CD4-positive, alpha-beta T cell (primary cell): ENCODE data around the gene FAM199X. TPM values are rescaled to one million over a fixed set of nuclear protein-coding genes. Genes with fewer than 3 reads are reported as not detected.

ENCODE experiments used
- ATAC-seq: fragments of 200-7000 bp; cut with Tn5 transposase; one replicate; pipeline ENCODE4 v1.10.0; 2022; ENCODE audit warnings: mild to moderate bottlenecking; ENCODE audit not compliant: poor library complexity
- CTCF ChIA-PET: fragments of 350-600 bp; sonication (Branson Sonifier 250); formaldehyde crosslinking; loops from one replicate; lab custom pipeline; 2021; ENCODE audit warnings: antibody characterized with exemption, inconsistent platforms; lab: Charles Lee
- POLR2A ChIA-PET: fragments of 350-600 bp; sonication (Branson Sonifier 250); formaldehyde crosslinking; loops from one replicate; lab custom pipeline; 2021; ENCODE audit warnings: antibody characterized with exemption, inconsistent platforms; lab: Charles Lee
- DNase-seq, 14 experiments: peaks; one replicate each; pipeline ENCODE4 v3.0.0-alpha.2; 2013 to 2020; ENCODE audit warnings: mixed read lengths in 2 of 14
- H3K27ac ChIP-seq, 2 donors: one replicate each; pipeline versions ENCODE4 v1.5.1 to v1.7.0; 2013; ENCODE audit warnings: low read length in 2 of 2, low read depth in 1 of 2, mild to moderate bottlenecking in 1 of 2
- H3K27me3 ChIP-seq, 2 experiments: 1 replicate in 1 of 2; 2 replicates in 1 of 2; pipeline versions ENCODE4 v1.6.1 to v1.7.0; 2013; ENCODE audit warnings: low read length in 2 of 2, control low read depth in 1 of 2, mild to moderate bottlenecking in 1 of 2, moderate library complexity in 1 of 2; ENCODE audit not compliant: insufficient read depth in 2 of 2, control insufficient read depth in 1 of 2
- H3K36me3 ChIP-seq: one replicate; pipeline ENCODE4 v1.6.1; 2013; ENCODE audit warnings: low read length, control low read depth; ENCODE audit not compliant: insufficient read depth
- H3K4me1 ChIP-seq: one replicate; pipeline ENCODE4 v1.6.1; 2013; ENCODE audit warnings: low read length, control low read depth; ENCODE audit not compliant: insufficient read depth
- H3K4me3 ChIP-seq: one replicate; pipeline ENCODE4 v1.5.1; 2013; ENCODE audit warnings: mild to moderate bottlenecking, low read length, moderate library complexity
- H3K9me3 ChIP-seq, 2 experiments: 1 replicate in 1 of 2; 2 replicates in 1 of 2; pipeline versions ENCODE4 v1.6.1 to v1.7.0; 2013; ENCODE audit warnings: low read length in 2 of 2, mild to moderate bottlenecking in 2 of 2, control low read depth in 1 of 2, moderate library complexity in 1 of 2; ENCODE audit not compliant: control insufficient read depth in 1 of 2, insufficient read depth in 1 of 2
- H3K27ac Mint-ChIP-seq: one replicate; pipeline ENCODE4 v1.8.0; 2020; ENCODE audit warnings: mixed read lengths
- H3K27me3 Mint-ChIP-seq: one replicate; pipeline ENCODE4 v1.8.0; 2021; ENCODE audit warnings: mixed read lengths
- H3K36me3 Mint-ChIP-seq: one replicate; pipeline ENCODE4 v1.8.0; 2021; ENCODE audit warnings: low read depth, mixed read lengths
- H3K4me1 Mint-ChIP-seq: one replicate; pipeline ENCODE4 v1.8.0; 2021; ENCODE audit warnings: low read depth, mixed read lengths
- H3K4me3 Mint-ChIP-seq: one replicate; pipeline ENCODE4 v1.8.0; 2020; ENCODE audit warnings: mild to moderate bottlenecking, mixed read lengths
- H3K9me3 Mint-ChIP-seq: one replicate; pipeline ENCODE4 v1.8.0; 2020; ENCODE audit warnings: mixed read lengths
- CTCF ChIP-seq: fragments of 200-600 bp; IDR thresholded peaks from one replicate; pipeline ENCODE4 v1.8.0; 2022; ENCODE audit warnings: antibody characterized with exemption, mild to moderate bottlenecking
- intact Hi-C, 2 experiments: fragments of 100-400 bp; cut with DNase I in 1 of 2; cut with micrococcal nuclease in 1 of 2; formaldehyde crosslinking; loops; one replicate each; pipeline versions ENCODE4 v1.15.1 to v1.9.0; 2023 to 2025; cut with DNase I, micrococcal nuclease
- total RNA-seq, 174 experiments: library from RNA in 2 of 174; stranded (reverse) in 2 of 174; gene quantifications; one replicate each; pipeline ENCODE4 v1.2.3 and lab custom pipeline; 2021 to 2026

FAM199X gene
- total RNA-seq, 2 experiments from 2014 or later, result 16.4 to 17.1 TPM

- H3K4me1 ChIP-seq, result peaks cover 10% of the 10 kb centered on the region
- H3K36me3 Mint-ChIP-seq, result peaks cover 30% of the 10 kb centered on the region
- H3K4me1 Mint-ChIP-seq, result peaks cover 24% of the 10 kb centered on the region
- peak overlapping the region; percentile 55 for H3K27ac Mint-ChIP-seq
- no peak for DNase-seq
- CTCF ChIA-PET, result interaction anchor here (1.5 kb wide), 1 partner anchor 15 kb away, joined by 4 read pairs; no protein-coding TSS in a partner anchor
- no peak overlapping the region for H3K27ac ChIP-seq
- H3K9me3 ChIP-seq, result no peaks in the 10 kb centered on the region
- TF ChIP-seq CTCF, result no peak
- no peak for ATAC-seq
- POLR2A ChIA-PET, result interaction anchor here (2.6 kb wide), 1 partner anchor 22 kb away, joined by 12 read pairs; the partner anchor contains the start of gene SLC25A53
- H3K27me3 ChIP-seq, result no peaks in the 10 kb centered on the region
- intact Hi-C loops, result loop anchor here in 1 of 2 experiments (5.0 kb wide), 1 partner anchor 292 kb away; no protein-coding TSS in a partner anchor
- H3K36me3 ChIP-seq, result peaks cover 12% of the 10 kb centered on the region
- H3K27me3 Mint-ChIP-seq, result no peaks in the 10 kb centered on the region
- H3K9me3 Mint-ChIP-seq, result no peaks in the 10 kb centered on the region
- no peak overlapping the region for H3K4me3 ChIP-seq
- no peak overlapping the region for H3K4me3 Mint-ChIP-seq
Observed at GRCh38 chrX:104134583-104135261, 31.5 kb upstream of the FAM199X start.

DNA sequence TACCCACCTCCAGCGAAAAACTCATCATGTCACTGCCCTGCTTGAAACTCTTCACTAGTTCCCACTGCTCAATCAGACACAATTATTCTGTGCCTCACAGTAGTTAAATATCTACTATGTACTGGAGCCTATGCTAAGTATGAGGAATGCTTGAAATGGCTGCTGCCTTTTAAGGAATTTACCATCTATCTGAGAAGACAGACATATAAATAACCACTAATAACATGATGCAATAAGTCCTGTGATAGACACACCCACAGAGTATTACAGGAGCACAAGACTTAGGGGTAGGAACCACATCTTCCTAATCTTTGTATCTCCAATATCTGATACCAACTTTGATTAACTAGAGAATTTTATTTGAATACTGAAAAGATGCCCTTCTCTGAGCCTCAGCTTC, 30.6 kb upstream of the FAM199X start:
- POLR2A ChIA-PET, result interaction anchor here (1.1 to 2.6 kb wide), 2 partner anchors 21 to 37 kb away, joined by 4 to 12 read pairs; partner anchors contain the start of gene SLC25A53
- intact Hi-C loops, result loop anchor here (1.0 to 5.0 kb wide), 2 partner anchors 37 to 293 kb away; no protein-coding TSS in a partner anchor
- H3K9me3 ChIP-seq, result no peaks in the 10 kb centered on the region
- no peak overlapping the region for H3K4me3 Mint-ChIP-seq
- ATAC-seq (no peak), DNase-seq (no peak)
- peak overlapping the region; percentile 55 for H3K27ac Mint-ChIP-seq
- TF ChIP-seq CTCF, result no peak
- H3K27me3 ChIP-seq, result no peaks in the 10 kb centered on the region
- no peak overlapping the region for H3K27ac ChIP-seq
- H3K4me3 ChIP-seq, result no peak overlapping the region
- no peaks in the 10 kb centered on the region for H3K9me3 Mint-ChIP-seq
- H3K27me3 Mint-ChIP-seq, result no peaks in the 10 kb centered on the region
- H3K4me1 Mint-ChIP-seq, result peaks cover 24% of the 10 kb centered on the region
- H3K36me3 ChIP-seq, result peaks cover 3% of the 10 kb centered on the region
- H3K36me3 Mint-ChIP-seq, result peaks cover 20% of the 10 kb centered on the region
- CTCF ChIA-PET, result interaction anchor here (0.9 to 1.5 kb wide), 2 partner anchors 16 to 27 kb away, joined by 3 to 4 read pairs; no protein-coding TSS in a partner anchor
- H3K4me1 ChIP-seq, result peaks cover 10% of the 10 kb centered on the region

- H3K9me3 ChIP-seq, result no peaks in the 10 kb centered on the region
- intact Hi-C loops, result loop anchor here (1.0 to 5.0 kb wide), 2 partner anchors 38 to 294 kb away; no protein-coding TSS in a partner anchor
- ChIA-PET CTCF (interaction anchor here (0.9 to 1.7 kb wide), 4 partner anchors 17 to 59 kb away, joined by 3 to 5 read pairs (median 4); partner anchors contain the start of gene ZCCHC18), POLR2A (interaction anchor here (1.1 to 2.6 kb wide), 2 partner anchors 20 to 38 kb away, joined by 4 to 12 read pairs; partner anchors contain the start of gene SLC25A53)
- no peaks in the 10 kb centered on the region for H3K27me3 ChIP-seq
- H3K4me1 ChIP-seq, result peaks cover 10% of the 10 kb centered on the region
- peaks cover 24% of the 10 kb centered on the region for H3K4me1 Mint-ChIP-seq
- no peak overlapping the region for H3K4me3 Mint-ChIP-seq
- H3K36me3 ChIP-seq, result no peaks in the 10 kb centered on the region
- no peak overlapping the region for H3K27ac Mint-ChIP-seq
- H3K4me3 ChIP-seq, result no peak overlapping the region
- H3K27me3 Mint-ChIP-seq, result no peaks in the 10 kb centered on the region
- H3K27ac ChIP-seq, result no peak overlapping the region
- peak; percentile 75 for TF ChIP-seq CTCF
- H3K9me3 Mint-ChIP-seq, result no peaks in the 10 kb centered on the region
- DNase-seq, result peak in 13 of 14 experiments; percentile 24 to 81 (median 40)
- peak; percentile 78 for ATAC-seq
- peaks cover 13% of the 10 kb centered on the region for H3K36me3 Mint-ChIP-seq
Observed at GRCh38 chrX:104136241-104137019, 29.8 kb upstream of the FAM199X start.
